H9 (cell line): ENCODE results near the gene ACSS2. TPM values are rescaled to one million over a fixed set of nuclear protein-coding genes. Genes with fewer than 3 reads are reported as not detected.

Experiments
- DNase-seq: peaks from one replicate; pipeline ENCODE4 v3.0.0-alpha.2; 2017
- H2AFZ ChIP-seq: one replicate; pipeline ENCODE4 v1.6.1; 2013; ENCODE audit warnings: mild to moderate bottlenecking, low read length, control low read depth, moderate library complexity
- H2AK5ac ChIP-seq: 2 replicates; pipeline ENCODE4 v1.6.1; 2013; ENCODE audit warnings: low read length, control low read depth, mixed read lengths; ENCODE audit not compliant: insufficient read length
- H2BK120ac ChIP-seq: one replicate; pipeline ENCODE4 v1.6.1; 2013; ENCODE audit warnings: low read depth, mild to moderate bottlenecking, low read length, control low read depth, inconsistent platforms; ENCODE audit not compliant: poor library complexity, severe bottlenecking
- H2BK12ac ChIP-seq: 2 replicates; pipeline ENCODE4 v1.6.1; 2013; ENCODE audit warnings: low read length, control low read depth, mixed read lengths, low read depth; ENCODE audit not compliant: insufficient read length
- H2BK15ac ChIP-seq: 2 replicates; pipeline ENCODE4 v1.6.1; 2013; ENCODE audit warnings: low read depth, low read length, control low read depth
- H2BK20ac ChIP-seq: one replicate; pipeline ENCODE4 v1.6.1; 2013; ENCODE audit warnings: low read depth, mild to moderate bottlenecking, low read length, control low read depth, inconsistent platforms; ENCODE audit not compliant: poor library complexity, severe bottlenecking
- H2BK5ac ChIP-seq: 2 replicates; pipeline ENCODE4 v1.6.1; 2013; ENCODE audit warnings: low read length, control low read depth, mixed read lengths; ENCODE audit not compliant: insufficient read length
- H3K14ac ChIP-seq: 2 replicates; pipeline ENCODE4 v1.6.1; 2013; ENCODE audit warnings: low read length, control low read depth; ENCODE audit not compliant: insufficient read depth
- H3K18ac ChIP-seq: 2 replicates; pipeline ENCODE4 v1.6.1; 2013; ENCODE audit warnings: low read depth, mild to moderate bottlenecking, mixed read lengths, low read length, control low read depth; ENCODE audit not compliant: insufficient read length
- H3K23ac ChIP-seq: 2 replicates; pipeline ENCODE4 v1.6.1; 2013; ENCODE audit warnings: low read length, control low read depth, mixed read lengths, low read depth; ENCODE audit not compliant: insufficient read length
- H3K23me2 ChIP-seq: 2 replicates; pipeline ENCODE4 v1.6.1; 2013; ENCODE audit warnings: low read depth, mild to moderate bottlenecking, mixed read lengths, low read length, control low read depth; ENCODE audit not compliant: insufficient read length, poor library complexity, severe bottlenecking
- H3K27ac ChIP-seq: 2 replicates; pipeline ENCODE4 v1.5.1; 2013; ENCODE audit warnings: low read length, control low read depth, mixed read lengths, low read depth; ENCODE audit not compliant: insufficient read length
- H3K27me3 ChIP-seq: 2 replicates; pipeline ENCODE4 v1.6.1; 2013; ENCODE audit warnings: low read length, control low read depth, inconsistent platforms; ENCODE audit not compliant: insufficient read depth
- H3K4ac ChIP-seq: 2 replicates; pipeline ENCODE4 v1.6.1; 2013; ENCODE audit warnings: low read depth, mild to moderate bottlenecking, control low read depth, inconsistent platforms, low read length, moderate library complexity
- H3K4me1 ChIP-seq: 2 replicates; pipeline ENCODE4 v1.6.1; 2013; ENCODE audit warnings: low read length, control low read depth, inconsistent platforms; ENCODE audit not compliant: insufficient read depth
- H3K4me2 ChIP-seq: 2 replicates; pipeline ENCODE4 v1.6.1; 2013; ENCODE audit warnings: low read length, control low read depth, mixed read lengths; ENCODE audit not compliant: insufficient read length, insufficient read depth
- H3K56ac ChIP-seq: 2 replicates; pipeline ENCODE4 v1.6.1; 2013; ENCODE audit warnings: low read depth, mild to moderate bottlenecking, mixed read lengths, low read length, control low read depth; ENCODE audit not compliant: insufficient read length
- H3K79me1 ChIP-seq: 2 replicates; pipeline ENCODE4 v1.6.1; 2013; ENCODE audit warnings: low read depth, mild to moderate bottlenecking, moderate library complexity, low read length, control low read depth, inconsistent platforms; ENCODE audit not compliant: insufficient read depth, poor library complexity, severe bottlenecking
- H3K79me2 ChIP-seq: 2 replicates; pipeline ENCODE4 v1.6.1; 2013; ENCODE audit warnings: low read length, control low read depth, inconsistent platforms; ENCODE audit not compliant: insufficient read depth
- H3K9ac ChIP-seq: 2 replicates; pipeline ENCODE4 v1.6.1; 2013; ENCODE audit warnings: low read length, control low read depth, mixed read lengths; ENCODE audit not compliant: insufficient read length; ENCODE audit errors: extremely low read depth
- H3K9me3 ChIP-seq: one replicate; pipeline ENCODE4 v1.6.1; 2013; ENCODE audit warnings: low read depth, low read length, inconsistent platforms; ENCODE audit not compliant: control insufficient read depth
- H3T11ph ChIP-seq: one replicate; pipeline ENCODE4 v1.6.1; 2013; ENCODE audit warnings: mild to moderate bottlenecking, low read length, control low read depth, inconsistent platforms
- H4K20me1 ChIP-seq: one replicate; pipeline ENCODE4 v1.6.1; 2013; ENCODE audit not compliant: control insufficient read depth, insufficient read length, insufficient read depth
- H4K5ac ChIP-seq: 2 replicates; pipeline ENCODE4 v1.6.1; 2013; ENCODE audit warnings: low read depth, mild to moderate bottlenecking, mixed read lengths, low read length, control low read depth; ENCODE audit not compliant: insufficient read length
- H4K8ac ChIP-seq: replicated peaks from 2 replicates; pipeline ENCODE4 v1.6.1; 2013; ENCODE audit warnings: low read length, control low read depth, mixed read lengths, low read depth; ENCODE audit not compliant: insufficient read length
- H4K91ac ChIP-seq: 2 replicates; pipeline ENCODE4 v1.6.1; 2013; ENCODE audit warnings: low read depth, mild to moderate bottlenecking, moderate library complexity, mixed read lengths, low read length, control low read depth; ENCODE audit not compliant: insufficient read length
- H3K27ac Mint-ChIP-seq, 3 experiments: 2 replicates in 2 of 3; 3 replicates in 1 of 3; pipeline ENCODE4 v1.8.0; 2020 to 2021; ENCODE audit warnings: mixed read lengths in 3 of 3, mild to moderate bottlenecking in 1 of 3, moderate library complexity in 1 of 3
- H3K27me3 Mint-ChIP-seq: 2 replicates; pipeline ENCODE4 v1.8.0; 2021; ENCODE audit warnings: low read depth, mild to moderate bottlenecking, moderate library complexity, mixed read lengths
- H3K36me3 Mint-ChIP-seq, 3 experiments: 2 replicates in 2 of 3; 3 replicates in 1 of 3; pipeline ENCODE4 v1.8.0; 2020 to 2021; ENCODE audit warnings: low read depth in 3 of 3, mixed read lengths in 3 of 3; ENCODE audit not compliant: insufficient read depth in 1 of 3
- H3K4me1 Mint-ChIP-seq, 2 experiments: 2 replicates each; pipeline ENCODE4 v1.8.0; 2020; ENCODE audit warnings: mixed read lengths in 2 of 2
- H3K4me3 Mint-ChIP-seq, 2 experiments: 2 replicates in 1 of 2; 3 replicates in 1 of 2; pipeline ENCODE4 v1.8.0; 2020 to 2021; ENCODE audit warnings: mild to moderate bottlenecking in 2 of 2, mixed read lengths in 2 of 2, moderate library complexity in 1 of 2
- H3K9me3 Mint-ChIP-seq, 2 experiments: 2 replicates in 1 of 2; 3 replicates in 1 of 2; pipeline ENCODE4 v1.8.0; 2020; ENCODE audit warnings: mild to moderate bottlenecking in 2 of 2, mixed read lengths in 2 of 2, moderate library complexity in 1 of 2
- WGBS: extraction: QIAGEN DNeasy Blood & Tissue Kit; methylation state at CpG from one replicate; pipeline ENCODE4 v1.1.7; 2013; ENCODE audit warnings: missing lambda C conversion rate, low lambda C conversion rate, mixed read lengths; ENCODE audit not compliant: insufficient read length; ENCODE audit errors: extremely low coverage; 5-methylcytosine and 5-hydroxymethylcytosine counted together
- total RNA-seq: library from RNA; stranded (reverse); gene quantifications from 2 replicates; pipeline ENCODE4 v1.2.1, GENCODE V29; 2021
- TF ChIP-seq, protein P1 (sequence below): fragments of 200-600 bp; sonication (generic); conservative IDR thresholded peaks from 3 replicates; pipeline ENCODE4 v1.8.0; 2021; ENCODE audit warnings: antibody characterized with exemption, mild to moderate bottlenecking

Gene ACSS2
- total RNA-seq, 1 experiment from 2014 or later = 15.4 TPM

DNA sequence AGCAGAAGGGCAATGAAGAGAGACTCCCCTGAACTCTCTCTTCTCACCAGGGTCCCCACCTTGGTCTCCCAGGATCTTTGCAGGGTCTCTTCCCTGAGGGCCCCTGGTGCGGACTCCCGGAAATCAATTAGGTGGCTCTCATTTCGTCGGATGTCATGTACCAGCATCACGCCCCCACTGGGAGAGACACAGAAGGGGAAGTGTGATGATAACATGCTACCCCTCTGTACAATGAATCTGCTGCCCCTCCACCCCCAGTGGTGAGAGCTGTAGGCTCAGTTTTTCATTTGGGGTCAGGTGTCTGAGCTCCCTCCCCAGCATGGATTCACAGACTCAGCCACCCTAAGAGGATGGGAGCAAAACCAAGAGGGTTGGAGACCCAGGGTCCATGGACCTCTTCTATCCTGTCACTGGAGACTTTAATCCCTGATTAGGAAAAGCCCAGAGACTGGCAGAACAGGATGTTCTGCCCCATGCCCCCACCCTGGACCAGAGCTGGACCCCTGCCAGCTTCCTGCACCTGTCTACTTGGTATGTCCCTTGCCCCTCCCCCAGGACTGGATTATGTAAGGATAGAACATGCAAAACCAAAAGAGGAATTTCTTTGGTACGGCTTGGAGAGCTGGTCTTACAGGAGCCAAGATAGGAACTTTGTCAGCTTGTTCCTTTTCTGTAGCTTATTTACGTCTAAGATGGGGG, 14.9 kb upstream of the ACSS2 start:
- Histone ChIP-seq H3K9me3 (no peaks in the 10 kb centered on the region), H4K20me1 (no peaks in the 10 kb centered on the region), H3K56ac (no peak overlapping the region), H3K79me2 (no peaks in the 10 kb centered on the region), H2BK5ac (no peak overlapping the region), H3K27me3 (no peaks in the 10 kb centered on the region), H3K9ac (no peak overlapping the region), H4K91ac (no peak overlapping the region), H3K27ac (no peak overlapping the region), H2BK20ac (no peak overlapping the region), H4K5ac (no peak overlapping the region), H3K79me1 (no peaks in the 10 kb centered on the region), H2BK120ac (no peak overlapping the region), H3K4ac (no peak overlapping the region), H3K18ac (no peak overlapping the region), H3K23me2 (no peaks in the 10 kb centered on the region), H2BK15ac (no peak overlapping the region), H4K8ac (no peak overlapping the region), H2AK5ac (no peak overlapping the region), H3K4me2 (no peak overlapping the region), H3K4me1 (no peaks in the 10 kb centered on the region), H3K14ac (no peak overlapping the region), H3K23ac (no peak overlapping the region), H2BK12ac (no peak overlapping the region), H3T11ph (no peak overlapping the region), H2AFZ (no peak overlapping the region)
- DNase-seq = no peak
- TF ChIP-seq, protein P1, sequence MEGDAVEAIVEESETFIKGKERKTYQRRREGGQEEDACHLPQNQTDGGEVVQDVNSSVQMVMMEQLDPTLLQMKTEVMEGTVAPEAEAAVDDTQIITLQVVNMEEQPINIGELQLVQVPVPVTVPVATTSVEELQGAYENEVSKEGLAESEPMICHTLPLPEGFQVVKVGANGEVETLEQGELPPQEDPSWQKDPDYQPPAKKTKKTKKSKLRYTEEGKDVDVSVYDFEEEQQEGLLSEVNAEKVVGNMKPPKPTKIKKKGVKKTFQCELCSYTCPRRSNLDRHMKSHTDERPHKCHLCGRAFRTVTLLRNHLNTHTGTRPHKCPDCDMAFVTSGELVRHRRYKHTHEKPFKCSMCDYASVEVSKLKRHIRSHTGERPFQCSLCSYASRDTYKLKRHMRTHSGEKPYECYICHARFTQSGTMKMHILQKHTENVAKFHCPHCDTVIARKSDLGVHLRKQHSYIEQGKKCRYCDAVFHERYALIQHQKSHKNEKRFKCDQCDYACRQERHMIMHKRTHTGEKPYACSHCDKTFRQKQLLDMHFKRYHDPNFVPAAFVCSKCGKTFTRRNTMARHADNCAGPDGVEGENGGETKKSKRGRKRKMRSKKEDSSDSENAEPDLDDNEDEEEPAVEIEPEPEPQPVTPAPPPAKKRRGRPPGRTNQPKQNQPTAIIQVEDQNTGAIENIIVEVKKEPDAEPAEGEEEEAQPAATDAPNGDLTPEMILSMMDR = no peak
- Mint-ChIP-seq H3K4me1 (peaks cover 8% of the 10 kb centered on the region in 2 experiments), H3K36me3 (peaks cover 9 to 55% (median 20%) of the 10 kb centered on the region in 3 experiments; a peak in 6 of 7 replicates), H3K27ac (no peak overlapping the region), H3K9me3 (no peaks in the 10 kb centered on the region), H3K4me3 (no peak overlapping the region), H3K27me3 (no peaks in the 10 kb centered on the region)
- no CpG with 5 or more reads among the region's 7 CpGs for WGBS
